Non-pigmented ciliary epithelial cell (primary cell): ENCODE measurements around the gene NFIX.

Experiments used
- DNase-seq: peaks from one replicate; pipeline ENCODE4 v3.0.0-alpha.2; 2010; ENCODE audit warnings: low read depth

The NFIX gene

DNA sequence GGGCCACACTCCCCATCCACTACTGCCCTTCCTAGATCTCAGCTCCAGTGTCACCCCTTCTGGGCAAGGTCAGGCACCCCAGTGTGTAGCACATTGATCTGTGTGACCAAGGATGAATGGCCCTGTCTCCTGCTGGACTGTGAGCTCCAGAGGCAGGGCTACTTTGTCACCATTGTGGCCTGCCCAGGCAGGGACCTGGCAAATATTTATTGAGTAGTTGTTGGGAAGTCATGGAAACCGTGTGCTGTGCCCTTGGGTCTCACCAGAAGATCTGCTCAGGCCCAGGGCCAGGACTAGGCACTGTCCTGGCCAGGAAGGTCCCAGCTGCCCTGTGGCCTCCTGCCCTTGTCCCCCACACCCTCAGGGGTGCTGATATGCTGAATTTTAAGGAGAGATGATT, 133.3 kb downstream of the NFIX start:
- no peak for DNase-seq

DNA sequence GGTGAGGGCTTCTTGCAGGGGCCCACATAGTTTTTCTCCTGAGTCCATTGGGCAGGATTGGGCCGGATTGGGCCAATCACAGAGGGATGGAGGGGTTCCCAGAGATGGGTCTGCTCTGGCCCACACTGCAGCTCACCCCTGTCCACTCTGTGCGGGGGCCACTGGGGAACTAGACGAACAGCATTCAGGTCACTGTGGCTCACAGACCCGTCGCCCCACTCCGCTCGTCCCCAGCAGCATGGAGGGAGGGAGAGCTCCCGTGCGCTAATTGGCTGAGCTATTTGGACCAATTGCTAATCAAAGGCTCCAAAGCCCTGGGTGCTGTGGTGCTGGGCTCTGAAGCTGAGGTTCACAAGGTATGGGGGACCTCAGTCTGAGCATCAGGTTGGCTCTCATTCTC, 134.1 kb downstream of the NFIX start:
- no peak for DNase-seq

DNA sequence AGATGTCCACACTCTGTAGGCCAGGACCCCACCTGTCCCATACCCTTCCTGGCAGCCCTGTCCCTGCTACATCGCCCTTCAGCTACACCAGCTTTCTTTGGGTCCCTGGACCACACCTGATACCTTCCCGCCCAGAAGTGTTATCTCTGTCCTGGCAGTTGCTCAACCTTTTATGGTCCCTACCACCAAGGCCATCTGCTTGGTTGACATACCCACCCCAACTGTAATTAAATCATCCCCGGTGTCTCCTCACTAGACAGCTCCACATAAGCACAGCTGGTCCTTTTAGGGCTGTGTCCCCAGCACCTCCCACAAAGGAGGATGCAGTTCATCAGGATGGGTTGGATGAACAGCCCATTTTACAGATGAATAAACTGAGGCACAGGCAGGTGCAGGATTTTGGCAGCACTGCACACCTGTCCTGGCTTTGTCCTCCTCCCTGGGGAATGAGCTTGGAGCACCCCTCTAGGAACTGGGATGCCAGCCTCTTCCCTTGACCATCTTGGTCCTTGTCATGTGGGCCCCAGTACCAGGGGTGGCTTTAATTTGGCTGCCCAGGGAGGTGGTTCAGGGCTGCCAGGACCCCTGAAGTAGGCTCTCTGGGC, 135.7 kb downstream of the NFIX start:
- DNase-seq: no peak

DNA sequence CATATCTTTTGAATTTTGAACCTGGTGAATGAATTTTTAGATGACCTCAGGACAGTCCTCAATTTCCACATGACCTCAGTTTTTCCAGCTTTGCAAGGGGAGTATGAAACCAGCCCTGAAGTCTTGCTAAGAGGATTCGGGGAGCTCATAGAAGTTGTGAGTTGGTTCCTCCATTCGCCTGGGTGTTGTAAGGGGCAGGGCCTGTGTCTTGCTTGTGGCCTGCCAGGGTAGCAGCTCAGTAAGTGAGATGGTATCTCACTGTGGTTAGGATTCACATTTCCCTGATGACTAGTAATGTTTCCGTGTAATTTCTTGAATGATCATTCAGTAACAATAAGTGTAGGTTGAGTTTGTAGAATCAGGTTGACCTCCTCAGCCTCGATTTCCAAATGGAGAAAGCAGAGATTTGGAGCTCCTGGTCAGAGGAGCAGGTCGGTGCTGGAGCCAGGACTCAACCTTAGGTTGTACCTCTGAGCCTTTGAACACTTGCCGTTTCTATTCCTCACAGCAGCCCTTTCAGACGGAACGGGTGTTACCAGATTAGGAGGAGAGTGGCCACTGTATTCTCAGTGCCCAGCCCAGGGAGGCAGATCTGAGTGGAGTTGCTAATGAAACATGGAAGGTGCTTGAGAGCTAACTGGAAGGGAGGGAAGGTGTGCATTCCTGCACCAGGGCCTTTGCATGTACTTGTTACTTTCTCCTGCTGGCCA, 137.4 kb downstream of the NFIX start:
- no peak for DNase-seq

DNA sequence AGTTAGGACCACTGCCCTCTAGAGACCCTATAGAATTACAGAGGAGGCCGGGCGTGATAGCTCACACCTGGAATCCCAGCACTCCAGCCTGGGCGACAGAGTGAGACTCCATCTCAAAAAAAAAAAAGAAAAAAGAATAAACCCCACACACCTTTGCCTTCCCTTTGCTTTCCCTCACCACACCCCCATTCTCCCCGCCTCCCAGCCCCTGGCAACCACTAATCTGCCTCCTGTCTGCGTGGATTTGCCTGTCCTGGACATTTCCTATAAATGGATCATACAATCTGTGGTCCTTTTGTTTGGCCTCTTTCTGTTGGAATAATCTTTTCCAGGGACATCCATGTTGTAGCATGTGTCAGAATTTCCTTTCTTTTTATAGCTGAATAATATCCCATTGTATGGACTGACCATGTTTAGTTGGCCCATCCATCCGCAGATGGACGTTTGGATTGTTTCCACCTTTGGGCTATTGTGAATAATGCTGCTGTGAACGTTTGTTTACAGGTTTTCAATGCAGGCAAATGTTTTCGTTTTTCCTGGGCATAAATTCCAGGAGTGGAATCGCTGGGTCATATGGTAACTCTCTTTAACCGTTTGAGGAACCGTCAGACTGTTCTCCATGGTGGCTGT, 138.1 kb downstream of the NFIX start:
- no peak for DNase-seq

DNA sequence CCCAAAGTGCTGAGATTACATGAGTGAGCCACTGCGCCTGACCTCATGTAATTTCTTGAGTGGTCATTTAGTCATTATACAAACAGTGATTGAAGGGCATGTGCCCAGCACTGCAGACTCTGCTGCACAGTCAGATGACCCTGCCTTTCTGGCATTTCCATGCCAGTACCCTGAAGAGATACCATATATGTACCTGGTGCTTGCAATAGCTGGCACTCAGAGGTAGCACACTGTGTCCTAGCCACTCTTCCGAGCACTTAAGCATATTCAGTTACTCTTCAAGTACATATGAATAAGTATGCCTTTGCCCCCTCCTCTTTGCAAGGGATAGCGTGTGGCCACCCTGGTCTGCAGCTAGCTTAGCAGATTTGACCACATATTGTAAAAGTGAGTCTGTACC, 139.4 kb downstream of the NFIX start:
- DNase-seq: no peak

DNA sequence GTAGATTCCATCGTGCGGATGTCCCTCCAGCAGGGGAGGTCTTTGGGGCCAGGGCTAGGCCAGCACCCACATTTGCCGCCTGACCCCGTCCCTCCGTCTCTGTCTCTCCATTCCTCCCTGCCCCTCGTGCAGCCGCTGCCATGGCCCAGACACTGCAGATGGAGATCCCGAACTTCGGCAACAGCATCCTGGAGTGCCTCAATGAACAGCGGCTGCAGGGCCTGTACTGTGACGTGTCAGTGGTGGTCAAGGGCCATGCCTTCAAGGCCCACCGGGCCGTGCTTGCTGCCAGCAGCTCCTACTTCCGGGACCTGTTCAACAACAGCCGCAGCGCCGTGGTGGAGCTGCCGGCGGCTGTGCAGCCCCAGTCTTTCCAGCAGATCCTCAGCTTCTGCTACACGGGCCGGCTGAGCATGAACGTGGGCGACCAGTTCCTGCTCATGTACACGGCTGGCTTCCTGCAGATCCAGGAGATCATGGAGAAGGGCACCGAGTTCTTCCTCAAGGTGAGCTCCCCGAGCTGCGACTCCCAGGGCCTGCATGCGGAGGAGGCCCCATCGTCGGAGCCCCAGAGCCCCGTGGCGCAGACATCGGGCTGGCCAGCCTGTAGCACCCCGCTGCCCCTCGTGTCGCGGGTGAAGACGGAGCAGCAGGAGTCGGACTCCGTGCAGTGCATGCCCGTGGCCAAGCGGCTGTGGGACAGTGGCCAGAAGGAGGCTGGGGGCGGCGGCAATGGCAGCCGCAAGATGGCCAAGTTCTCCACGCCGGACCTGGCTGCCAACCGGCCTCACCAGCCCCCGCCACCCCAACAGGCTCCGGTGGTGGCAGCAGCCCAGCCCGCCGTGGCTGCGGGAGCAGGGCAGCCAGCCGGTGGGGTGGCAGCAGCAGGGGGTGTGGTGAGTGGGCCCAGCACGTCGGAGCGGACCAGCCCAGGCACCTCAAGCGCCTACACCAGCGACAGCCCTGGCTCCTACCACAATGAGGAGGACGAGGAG, 140.1 kb downstream of the NFIX start:
- DNase-seq: no peak

DNA sequence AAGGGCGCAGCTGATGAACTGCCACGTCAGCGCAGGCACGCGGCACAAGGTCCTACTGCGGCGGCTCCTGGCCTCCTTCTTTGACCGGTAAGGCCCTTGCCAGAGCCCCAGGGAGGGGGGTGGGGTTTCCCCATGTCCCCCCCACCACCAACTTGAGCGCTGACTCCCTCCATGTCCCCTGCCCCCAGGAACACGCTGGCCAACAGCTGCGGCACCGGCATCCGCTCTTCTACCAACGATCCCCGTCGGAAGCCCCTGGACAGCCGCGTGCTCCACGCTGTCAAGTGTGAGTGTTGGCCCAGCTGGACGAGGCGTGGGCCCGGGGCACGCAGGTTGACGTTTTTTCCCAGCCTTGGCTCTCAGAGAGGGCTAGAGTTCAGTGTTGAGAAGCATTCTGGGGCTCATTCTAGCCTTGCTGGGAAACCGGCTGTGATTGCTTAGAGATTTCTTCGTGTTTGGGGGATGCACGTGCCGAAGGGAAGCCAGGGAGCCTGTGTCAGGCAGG, 142.1 kb downstream of the NFIX start:
- no peak for DNase-seq

DNA sequence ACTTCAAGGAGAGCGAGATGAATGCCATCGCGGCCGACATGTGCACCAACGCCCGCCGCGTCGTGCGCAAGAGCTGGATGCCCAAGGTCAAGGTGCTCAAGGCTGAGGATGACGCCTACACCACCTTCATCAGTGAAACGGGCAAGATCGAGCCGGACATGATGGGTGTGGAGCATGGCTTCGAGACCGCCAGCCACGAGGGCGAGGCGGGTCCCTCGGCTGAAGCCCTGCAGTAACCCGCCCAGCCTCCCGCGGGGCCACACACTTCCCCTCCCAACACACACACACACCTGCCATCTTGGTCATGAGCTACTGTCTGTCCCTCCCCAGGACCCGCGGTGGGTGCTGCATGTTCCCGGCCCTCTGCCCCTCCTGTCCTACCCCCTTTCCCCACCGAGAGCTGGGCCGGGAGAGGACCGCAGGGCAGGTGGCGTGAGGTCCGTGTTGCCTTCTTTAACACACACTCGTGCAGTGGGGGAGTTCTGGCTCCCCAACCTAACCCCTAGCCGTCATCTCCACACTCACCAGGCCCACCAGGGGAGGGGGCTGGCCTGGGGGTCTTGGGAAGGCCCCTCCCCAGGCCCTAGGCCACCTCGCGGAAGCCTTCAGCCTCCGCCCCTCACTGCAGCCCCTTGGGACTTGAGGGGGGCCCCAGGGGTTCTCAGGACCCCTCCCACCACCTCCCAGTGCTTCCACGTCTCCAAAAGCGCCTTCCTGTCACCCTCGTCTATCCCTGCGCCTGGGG, 143.1 kb downstream of the NFIX start:
- DNase-seq: no peak

DNA sequence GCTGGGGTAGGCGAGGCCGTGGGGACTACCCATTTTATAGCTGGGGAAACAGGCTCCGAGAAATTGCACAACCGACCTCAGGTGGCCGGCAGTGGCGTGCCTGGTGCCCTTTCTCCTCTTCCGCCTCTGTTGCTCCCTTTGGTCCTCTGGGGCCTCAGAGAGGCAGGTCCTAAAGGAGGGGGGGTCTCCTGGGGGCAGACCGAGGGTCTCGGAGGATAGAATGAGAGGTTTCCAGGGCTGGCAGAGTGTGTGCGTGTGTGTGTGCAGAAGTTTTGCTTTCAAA, 143.6 kb downstream of the NFIX start:
- DNase-seq: no peak

DNA sequence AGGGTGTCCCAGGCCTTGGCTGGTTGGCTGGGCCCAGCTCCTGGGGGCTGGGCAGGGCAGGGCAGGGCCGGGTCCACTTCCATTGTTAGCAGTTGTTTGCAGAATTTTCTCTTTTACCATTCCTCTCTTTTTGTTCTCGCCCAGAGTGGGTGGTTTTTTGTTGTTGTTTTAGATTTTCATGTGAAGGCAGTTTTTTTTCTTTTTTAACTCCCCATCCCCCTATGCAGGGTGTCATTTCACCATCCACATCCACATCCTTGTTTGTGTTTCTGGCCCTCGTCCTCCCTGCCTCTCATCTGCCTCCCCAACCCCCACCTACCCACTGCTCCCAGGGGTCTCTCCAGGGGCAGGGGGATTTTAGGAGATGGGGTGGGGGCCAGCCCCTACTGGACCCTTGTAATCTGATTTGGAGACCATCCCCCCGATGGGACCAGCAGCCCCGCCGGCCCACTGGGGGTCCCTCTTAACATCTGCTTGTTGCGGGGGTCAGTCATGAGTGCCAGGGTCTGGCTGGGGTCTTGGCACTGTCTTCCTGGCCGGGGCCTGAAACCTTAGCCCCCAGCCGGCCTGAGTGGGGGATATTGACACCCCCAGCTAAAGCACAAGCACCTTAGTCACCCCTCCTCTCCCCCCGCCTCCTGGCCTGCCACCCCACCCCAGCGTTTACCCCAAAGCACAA, 144.5 kb downstream of the NFIX start:
- no peak for DNase-seq

DNA sequence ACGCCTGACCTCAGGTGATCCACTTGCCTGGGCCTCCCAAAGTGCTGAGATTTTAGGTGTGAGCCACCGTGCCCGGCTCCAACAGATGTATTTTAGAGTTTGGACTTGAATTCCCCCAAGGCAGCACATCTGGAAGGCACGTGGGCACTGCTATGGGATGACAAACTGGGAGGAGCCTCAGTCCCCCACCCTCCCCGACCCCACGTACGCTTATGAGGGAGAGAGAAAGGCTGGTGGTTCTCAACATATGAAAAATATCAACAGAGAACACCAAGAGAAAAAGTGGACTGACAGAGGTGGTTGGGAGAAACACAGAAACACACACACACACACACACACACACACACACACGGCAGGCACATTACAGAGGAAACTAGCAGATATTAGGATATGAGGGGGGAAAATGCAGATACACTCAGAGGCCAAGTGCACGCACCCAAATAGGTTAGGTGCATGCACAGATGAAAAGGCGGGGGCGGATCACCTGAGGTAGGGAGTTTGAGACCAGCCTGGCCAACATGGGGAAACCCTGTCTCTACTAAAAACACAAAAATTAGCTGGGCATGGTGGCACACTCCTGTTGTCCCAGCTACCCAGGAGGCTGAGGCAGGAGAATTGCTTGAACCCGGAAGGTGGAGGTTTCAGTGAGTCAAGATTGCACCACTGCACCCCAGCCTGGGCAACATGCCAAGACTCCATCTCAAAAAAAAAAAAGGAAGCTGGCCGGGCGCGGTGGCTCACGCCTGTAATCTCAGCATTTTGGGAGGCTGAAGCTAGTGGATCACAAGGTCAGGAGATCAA, 151.7 kb downstream of the NFIX start:
- DNase-seq: no peak
